ENCODE measurements around the gene MATN4.

DNA sequence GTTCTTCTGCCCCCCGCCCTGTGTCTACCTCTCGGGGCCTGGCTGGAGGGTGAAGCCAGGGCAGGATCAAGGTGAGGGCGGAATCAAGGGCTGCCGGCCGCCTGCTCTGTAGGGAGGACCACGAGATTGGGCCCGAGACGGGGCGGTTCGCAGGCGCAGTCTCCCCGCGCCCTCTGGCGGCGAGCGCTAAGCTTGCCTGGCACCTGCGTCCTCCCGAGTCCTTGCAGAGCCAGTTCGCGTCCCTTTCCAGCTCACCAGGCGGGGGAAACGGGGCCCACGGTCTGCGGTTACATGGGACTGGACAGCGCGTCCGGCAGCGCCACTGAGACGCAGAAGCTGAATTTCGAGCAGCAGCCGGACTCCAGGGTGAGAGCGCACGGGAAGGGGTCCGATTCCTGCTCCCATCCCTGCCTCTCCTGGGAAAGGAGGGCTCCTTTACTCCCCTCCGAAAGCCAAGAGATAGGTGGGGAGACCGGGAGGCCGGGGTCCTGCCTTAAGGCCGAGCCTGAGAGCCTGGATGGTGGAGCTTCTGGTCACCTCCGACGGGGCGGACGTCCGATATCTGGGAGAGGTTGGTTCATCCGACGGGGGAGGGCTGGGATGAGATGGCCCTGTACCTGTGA lies 3.6 kb upstream of the MATN4 start:
- TF ChIP-seq, protein P1, sequence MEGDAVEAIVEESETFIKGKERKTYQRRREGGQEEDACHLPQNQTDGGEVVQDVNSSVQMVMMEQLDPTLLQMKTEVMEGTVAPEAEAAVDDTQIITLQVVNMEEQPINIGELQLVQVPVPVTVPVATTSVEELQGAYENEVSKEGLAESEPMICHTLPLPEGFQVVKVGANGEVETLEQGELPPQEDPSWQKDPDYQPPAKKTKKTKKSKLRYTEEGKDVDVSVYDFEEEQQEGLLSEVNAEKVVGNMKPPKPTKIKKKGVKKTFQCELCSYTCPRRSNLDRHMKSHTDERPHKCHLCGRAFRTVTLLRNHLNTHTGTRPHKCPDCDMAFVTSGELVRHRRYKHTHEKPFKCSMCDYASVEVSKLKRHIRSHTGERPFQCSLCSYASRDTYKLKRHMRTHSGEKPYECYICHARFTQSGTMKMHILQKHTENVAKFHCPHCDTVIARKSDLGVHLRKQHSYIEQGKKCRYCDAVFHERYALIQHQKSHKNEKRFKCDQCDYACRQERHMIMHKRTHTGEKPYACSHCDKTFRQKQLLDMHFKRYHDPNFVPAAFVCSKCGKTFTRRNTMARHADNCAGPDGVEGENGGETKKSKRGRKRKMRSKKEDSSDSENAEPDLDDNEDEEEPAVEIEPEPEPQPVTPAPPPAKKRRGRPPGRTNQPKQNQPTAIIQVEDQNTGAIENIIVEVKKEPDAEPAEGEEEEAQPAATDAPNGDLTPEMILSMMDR (IDR thresholded peaks at IDR 0.05) = peak; percentile 54 to 64 (median 59)
- no peak for TF ChIP-seq POLR2A (IDR thresholded peaks at IDR 0.05)

Data from uterus (tissue), 2 donors.